ENCODE measurements around the gene PLIN1. TPM values are rescaled to one million over a fixed set of nuclear protein-coding genes. Genes with fewer than 3 reads are reported as not detected.

The PLIN1 gene
- total and polyA plus RNA-seq, 2 donors (not counting 1 experiment from before 2014, with no cell fraction given) = 0.97 to 1.2 TPM

GRCh38 chr15:89641053-89641452 lies 38.1 kb downstream of the PLIN1 start:
- intact Hi-C loops (cut with micrococcal nuclease) = no loop called here

GRCh38 chr15:89640245-89640644 lies 38.9 kb downstream of the PLIN1 start:
- intact Hi-C loops (cut with micrococcal nuclease) = no loop called here
- ChIA-PET CTCF (no interaction called here), POLR2A (no interaction called here)

More at GRCh38 chr15:89641053-89641452, 38.1 kb downstream of the PLIN1 start:
- Histone ChIP-seq H3K4me2 (replicated peaks; ENCODE audit: low read depth, low read length, poor library complexity, severe bottlenecking) (no peak overlapping the region), H3K27me3 (replicated peaks in 1 of 4; ENCODE audit: control extremely low read depth in 1 of 4, control insufficient read depth in 3 of 4, insufficient read depth in 4 of 4, low read length in 3 of 4) (no peaks in the 10 kb centered on the region), H3K4me3 (ENCODE audit: control extremely low read depth in 1 of 5, extremely low read depth in 1 of 5, insufficient read depth in 1 of 5, low read depth in 2 of 5, low read length in 4 of 5) (no peak overlapping the region), H3K9me3 (ENCODE audit: control extremely low read depth in 1 of 3, control insufficient read depth in 2 of 3, insufficient read depth in 1 of 3, low read length in 2 of 3) (no peaks in the 10 kb centered on the region), H3K4me1 (ENCODE audit: control insufficient read depth in 2 of 2, insufficient read depth in 2 of 2, low read length in 2 of 2) (no peaks in the 10 kb centered on the region), H3K9ac (ENCODE audit: low read length) (no peak overlapping the region), H4K20me1 (ENCODE audit: control insufficient read depth, insufficient read depth, low read length, poor library complexity, severe bottlenecking) (no peaks in the 10 kb centered on the region), H3K79me2 (ENCODE audit: control insufficient read depth, insufficient read depth, low read length) (no peaks in the 10 kb centered on the region), H3K27ac (ENCODE audit: low read length in 2 of 2) (no peak overlapping the region), H2AFZ (ENCODE audit: insufficient read depth, low read depth, low read length, poor library complexity, severe bottlenecking) (no peak overlapping the region), H3K36me3 (replicated peaks in 1 of 2; ENCODE audit: control extremely low read depth in 1 of 2, control insufficient read depth in 1 of 2, extremely low read depth in 1 of 2, insufficient read depth in 2 of 2, low read length in 1 of 2) (no peaks in the 10 kb centered on the region)
- Mint-ChIP-seq H3K9me3 (ENCODE audit: insufficient read depth) (no peaks in the 10 kb centered on the region), H3K4me1 (peaks cover 3% of the 10 kb centered on the region), H3K27me3 (no peaks in the 10 kb centered on the region), H3K27ac (no peak overlapping the region), H3K4me3 (no peak overlapping the region)
- CTCF ChIA-PET = interaction anchor here (0.7 kb wide), 1 partner anchor 34 kb away, joined by 3 read pairs; no protein-coding TSS in a partner anchor
- WGBS (ENCODE audit: insufficient coverage) = 61% methylated on average over 4 of the region's 5 CpGs
- ATAC-seq (ENCODE audit: low read depth) (no peak), DNase-seq (no peak)
- TF ChIP-seq EZH2 (IDR thresholded peaks at IDR 0.05; ENCODE audit: borderline replicate concordance, insufficient read depth, low read depth, low read length, poor library complexity, severe bottlenecking) (no peak), CTCF (IDR thresholded peaks at IDR 0.05) (no peak)
- POLR2A ChIA-PET = no interaction called here

More at GRCh38 chr15:89640245-89640644, 38.9 kb downstream of the PLIN1 start:
- H3K4me1 ChIP-seq (ENCODE audit: control insufficient read depth in 2 of 2, insufficient read depth in 2 of 2, low read length in 2 of 2) = no peaks in the 10 kb centered on the region
- no peak overlapping the region for H3K9ac ChIP-seq (ENCODE audit: low read length)
- H3K27ac Mint-ChIP-seq = no peak overlapping the region
- H3K27me3 ChIP-seq (replicated peaks in 1 of 4; ENCODE audit: control extremely low read depth in 1 of 4, control insufficient read depth in 3 of 4, insufficient read depth in 4 of 4, low read length in 3 of 4) = no peaks in the 10 kb centered on the region
- no peaks in the 10 kb centered on the region for H4K20me1 ChIP-seq (ENCODE audit: control insufficient read depth, insufficient read depth, low read length, poor library complexity, severe bottlenecking)
- peaks cover 3% of the 10 kb centered on the region for H3K4me1 Mint-ChIP-seq
- no peaks in the 10 kb centered on the region for H3K79me2 ChIP-seq (ENCODE audit: control insufficient read depth, insufficient read depth, low read length)
- no peak overlapping the region for H3K4me3 ChIP-seq (ENCODE audit: control extremely low read depth in 1 of 5, extremely low read depth in 1 of 5, insufficient read depth in 1 of 5, low read depth in 2 of 5, low read length in 4 of 5)
- H3K4me2 ChIP-seq (replicated peaks; ENCODE audit: low read depth, low read length, poor library complexity, severe bottlenecking) = no peak overlapping the region
- no peak for DNase-seq
- WGBS (ENCODE audit: insufficient coverage) = 100% methylated on average over 3 of the region's 5 CpGs
- H3K27me3 Mint-ChIP-seq = no peaks in the 10 kb centered on the region
- H2AFZ ChIP-seq (ENCODE audit: insufficient read depth, low read depth, low read length, poor library complexity, severe bottlenecking) = no peak overlapping the region
- no peak overlapping the region for H3K27ac ChIP-seq (ENCODE audit: low read length in 2 of 2)
- no peak for ATAC-seq (ENCODE audit: low read depth)
- TF ChIP-seq CTCF (IDR thresholded peaks at IDR 0.05) = no peak
- no peak for TF ChIP-seq EZH2 (IDR thresholded peaks at IDR 0.05; ENCODE audit: borderline replicate concordance, insufficient read depth, low read depth, low read length, poor library complexity, severe bottlenecking)
- no peaks in the 10 kb centered on the region for H3K9me3 Mint-ChIP-seq (ENCODE audit: insufficient read depth)
- H3K36me3 ChIP-seq (replicated peaks in 1 of 2; ENCODE audit: control extremely low read depth in 1 of 2, control insufficient read depth in 1 of 2, extremely low read depth in 1 of 2, insufficient read depth in 2 of 2, low read length in 1 of 2) = no peaks in the 10 kb centered on the region
- no peak overlapping the region for H3K4me3 Mint-ChIP-seq
- no peaks in the 10 kb centered on the region for H3K9me3 ChIP-seq (ENCODE audit: control extremely low read depth in 1 of 3, control insufficient read depth in 2 of 3, insufficient read depth in 1 of 3, low read length in 2 of 3)
